ENCODE results near the gene POPDC2. TPM values are rescaled to one million over a fixed set of nuclear protein-coding genes. Genes with fewer than 3 reads are reported as not detected.

Gene POPDC2
- total and polyA plus RNA-seq, 2 donors from 2014 or later, result 3.2 to 7.3 TPM

GRCh38 chr3:119611664-119612063, 48.7 kb downstream of the POPDC2 start:
- intact Hi-C loops (cut with DNase I), result no loop called here
- H3K9me3 ChIP-seq (ENCODE audit: control insufficient read depth in 2 of 3, insufficient read depth in 1 of 3, low read length in 3 of 3), result peaks cover 0 to 4% (median 0%) of the 10 kb centered on the region in 3 donors
- no peak overlapping the region for H3K9ac ChIP-seq (ENCODE audit: low read length in 3 of 3)
- H3K4me3 ChIP-seq (ENCODE audit: low read length in 3 of 3), result no peak overlapping the region
- H3K4me1 ChIP-seq (ENCODE audit: control insufficient read depth in 2 of 3, insufficient read depth in 2 of 3, low read depth in 1 of 3, low read length in 3 of 3), result no peaks in the 10 kb centered on the region
- FAIRE-seq (no peak), DNase-seq (no peak)
- H3K27me3 ChIP-seq (ENCODE audit: control insufficient read depth, insufficient read depth, low read length), result no peaks in the 10 kb centered on the region
- H3K27ac ChIP-seq (ENCODE audit: low read depth in 2 of 2, low read length in 2 of 2), result no peak overlapping the region
- no peaks in the 10 kb centered on the region for H3K36me3 ChIP-seq (ENCODE audit: control insufficient read depth in 2 of 3, insufficient read depth in 3 of 3, low read length in 3 of 3)
- no peak for TF ChIP-seq CTCF (IDR thresholded peaks at IDR 0.05; ENCODE audit: borderline replicate concordance, extremely low read depth, insufficient read depth)

GRCh38 chr3:119609301-119609700, 51.1 kb downstream of the POPDC2 start:
- no peaks in the 10 kb centered on the region for H3K27me3 ChIP-seq (ENCODE audit: control insufficient read depth, insufficient read depth, low read length)
- H3K36me3 ChIP-seq (ENCODE audit: control insufficient read depth in 2 of 3, insufficient read depth in 3 of 3, low read length in 3 of 3), result no peaks in the 10 kb centered on the region
- no peak for TF ChIP-seq CTCF (IDR thresholded peaks at IDR 0.05; ENCODE audit: borderline replicate concordance, extremely low read depth, insufficient read depth)

GRCh38 chr3:119608405-119609000, 51.9 kb downstream of the POPDC2 start:
- FAIRE-seq (no peak), DNase-seq (peak in 1 of 5 donors; percentile 31)
- Histone ChIP-seq H3K9me3 (ENCODE audit: control insufficient read depth in 2 of 3, insufficient read depth in 1 of 3, low read length in 3 of 3) (peaks cover 0 to 4% (median 0%) of the 10 kb centered on the region in 3 donors), H3K36me3 (ENCODE audit: control insufficient read depth in 2 of 3, insufficient read depth in 3 of 3, low read length in 3 of 3) (no peaks in the 10 kb centered on the region), H3K27ac (ENCODE audit: low read depth in 2 of 2, low read length in 2 of 2) (no peak overlapping the region), H3K9ac (ENCODE audit: low read length in 3 of 3) (no peak overlapping the region), H3K27me3 (ENCODE audit: control insufficient read depth, insufficient read depth, low read length) (no peaks in the 10 kb centered on the region), H3K4me1 (ENCODE audit: control insufficient read depth in 2 of 3, insufficient read depth in 2 of 3, low read depth in 1 of 3, low read length in 3 of 3) (no peaks in the 10 kb centered on the region), H3K4me3 (ENCODE audit: low read length in 3 of 3) (no peak overlapping the region)
- no peak for TF ChIP-seq CTCF (IDR thresholded peaks at IDR 0.05; ENCODE audit: borderline replicate concordance, extremely low read depth, insufficient read depth)
- intact Hi-C loops (cut with DNase I), result no loop called here

More at GRCh38 chr3:119609301-119609700, 51.1 kb downstream of the POPDC2 start:
- DNase-seq, result peak in 1 of 5 donors; percentile 19
- H3K9me3 ChIP-seq (ENCODE audit: control insufficient read depth in 2 of 3, insufficient read depth in 1 of 3, low read length in 3 of 3), result peaks cover 0 to 4% (median 0%) of the 10 kb centered on the region in 3 donors
- H3K9ac ChIP-seq (ENCODE audit: low read length in 3 of 3), result no peak overlapping the region
- H3K4me1 ChIP-seq (ENCODE audit: control insufficient read depth in 2 of 3, insufficient read depth in 2 of 3, low read depth in 1 of 3, low read length in 3 of 3), result no peaks in the 10 kb centered on the region
- intact Hi-C loops (cut with DNase I), result no loop called here
- no peak overlapping the region for H3K4me3 ChIP-seq (ENCODE audit: low read length in 3 of 3)
- no peak for FAIRE-seq
- no peak overlapping the region for H3K27ac ChIP-seq (ENCODE audit: low read depth in 2 of 2, low read length in 2 of 2)

- no peak for DNase-seq
- Histone ChIP-seq H3K27me3 (ENCODE audit: control insufficient read depth, insufficient read depth, low read length) (no peaks in the 10 kb centered on the region), H3K4me3 (ENCODE audit: low read length in 3 of 3) (no peak overlapping the region), H3K4me1 (ENCODE audit: control insufficient read depth in 2 of 3, insufficient read depth in 2 of 3, low read depth in 1 of 3, low read length in 3 of 3) (peaks cover 0 to 2% (median 0%) of the 10 kb centered on the region in 3 donors), H3K27ac (ENCODE audit: low read depth in 2 of 2, low read length in 2 of 2) (no peak overlapping the region), H3K36me3 (ENCODE audit: control insufficient read depth in 2 of 3, insufficient read depth in 3 of 3, low read length in 3 of 3) (no peaks in the 10 kb centered on the region), H3K9ac (ENCODE audit: low read length in 3 of 3) (no peak overlapping the region), H3K9me3 (ENCODE audit: control insufficient read depth in 2 of 3, insufficient read depth in 1 of 3, low read length in 3 of 3) (no peaks in the 10 kb centered on the region)
- TF ChIP-seq CTCF (IDR thresholded peaks at IDR 0.05; ENCODE audit: borderline replicate concordance, extremely low read depth, insufficient read depth), result no peak
- FAIRE-seq, result no peak
- intact Hi-C loops (cut with DNase I), result no loop called here
Measured at GRCh38 chr3:119604878-119605277, 55.5 kb downstream of the POPDC2 start.

Measured in kidney (tissue), 14 donors.